GM18520 (cell line): ENCODE data around the gene FAM20A.
"Not testable (repeated sequence)": the region's sequence is repeated elsewhere in the genome, so short reads cannot be mapped to it uniquely, and the experiment has no call there.

Experiments
- ATAC-seq: cut with Tn5 transposase; IDR thresholded peaks from one replicate; pipeline ENCODE4 v1.9.1; 2021; ENCODE audit not compliant: unreplicated experiment

FAM20A gene

DNA sequence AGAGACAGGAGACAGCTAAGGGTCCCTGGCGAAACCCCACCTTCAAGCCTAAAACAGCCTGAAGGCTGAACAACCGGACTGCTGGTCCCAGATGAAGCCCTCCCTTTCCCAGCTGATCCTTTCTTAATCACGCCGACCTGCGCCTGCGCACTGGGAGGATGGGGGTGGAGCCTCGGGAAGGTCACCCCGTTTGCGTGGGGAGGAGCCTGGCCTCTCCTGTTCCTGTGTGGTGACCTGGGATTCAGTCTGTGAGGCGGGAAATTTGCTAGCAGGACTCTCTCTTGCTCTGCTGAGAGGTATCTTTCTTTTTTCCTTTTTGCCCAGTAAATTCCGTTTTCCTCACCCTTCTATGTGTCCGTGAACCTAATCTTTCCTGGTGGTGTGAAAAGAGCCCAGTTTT is 9.6 kb downstream of the FAM20A start:
- ATAC-seq, result no peak

DNA sequence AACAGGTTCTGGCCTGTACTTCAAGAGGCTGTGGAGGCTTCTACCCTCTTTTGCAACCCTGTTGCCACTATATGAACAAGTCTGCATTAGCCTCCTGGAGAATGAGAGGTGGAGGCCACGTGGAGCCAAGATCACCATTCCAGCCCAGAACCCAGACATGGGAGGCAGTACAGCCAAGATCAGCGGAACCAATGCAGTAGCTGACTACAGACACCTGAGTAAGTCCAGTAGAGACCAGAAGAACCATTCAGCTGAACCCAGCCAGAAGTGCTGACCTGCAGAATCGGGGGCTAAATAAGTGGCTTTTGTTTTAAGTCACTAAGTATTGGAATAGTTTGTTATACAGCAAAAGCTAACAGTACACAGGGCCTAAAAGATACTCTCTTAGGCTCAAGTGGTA is 12.1 kb downstream of the FAM20A start:
- ATAC-seq, result no peak

- ATAC-seq, result no peak
These were observed 12.8 kb downstream of the FAM20A start for GRCh38 chr17:68588362-68588761.

- no peak for ATAC-seq
These were observed 13.3 kb downstream of the FAM20A start for GRCh38 chr17:68587847-68588246.

GRCh38 chr17:68587026-68587425 is 14.1 kb downstream of the FAM20A start:
- ATAC-seq, result no peak

- no peak for ATAC-seq
These were observed 15.5 kb downstream of the FAM20A start for GRCh38 chr17:68585643-68586042.

- no peak for ATAC-seq
These were observed 16.4 kb downstream of the FAM20A start for GRCh38 chr17:68584581-68585303.

DNA sequence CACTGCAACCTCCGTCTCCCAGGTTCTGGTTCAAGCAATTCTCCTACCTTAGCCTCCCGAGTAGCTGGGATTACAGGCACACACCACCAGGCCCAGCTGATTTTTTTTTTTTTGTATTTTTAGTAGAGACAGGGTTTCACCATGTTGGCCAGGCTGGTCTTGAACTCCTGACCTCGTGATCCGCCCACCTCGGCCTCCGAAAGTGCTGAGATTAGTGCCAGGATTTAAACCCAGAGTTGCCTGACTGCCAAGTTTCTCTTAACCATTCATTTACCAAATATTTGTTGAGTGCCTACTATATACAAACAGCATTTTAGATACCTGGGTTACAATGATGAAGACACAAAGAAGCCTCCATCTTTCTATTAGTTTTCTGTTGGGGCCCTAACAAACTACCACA is 18.3 kb downstream of the FAM20A start:
- ATAC-seq, result not testable (repeated sequence)

DNA sequence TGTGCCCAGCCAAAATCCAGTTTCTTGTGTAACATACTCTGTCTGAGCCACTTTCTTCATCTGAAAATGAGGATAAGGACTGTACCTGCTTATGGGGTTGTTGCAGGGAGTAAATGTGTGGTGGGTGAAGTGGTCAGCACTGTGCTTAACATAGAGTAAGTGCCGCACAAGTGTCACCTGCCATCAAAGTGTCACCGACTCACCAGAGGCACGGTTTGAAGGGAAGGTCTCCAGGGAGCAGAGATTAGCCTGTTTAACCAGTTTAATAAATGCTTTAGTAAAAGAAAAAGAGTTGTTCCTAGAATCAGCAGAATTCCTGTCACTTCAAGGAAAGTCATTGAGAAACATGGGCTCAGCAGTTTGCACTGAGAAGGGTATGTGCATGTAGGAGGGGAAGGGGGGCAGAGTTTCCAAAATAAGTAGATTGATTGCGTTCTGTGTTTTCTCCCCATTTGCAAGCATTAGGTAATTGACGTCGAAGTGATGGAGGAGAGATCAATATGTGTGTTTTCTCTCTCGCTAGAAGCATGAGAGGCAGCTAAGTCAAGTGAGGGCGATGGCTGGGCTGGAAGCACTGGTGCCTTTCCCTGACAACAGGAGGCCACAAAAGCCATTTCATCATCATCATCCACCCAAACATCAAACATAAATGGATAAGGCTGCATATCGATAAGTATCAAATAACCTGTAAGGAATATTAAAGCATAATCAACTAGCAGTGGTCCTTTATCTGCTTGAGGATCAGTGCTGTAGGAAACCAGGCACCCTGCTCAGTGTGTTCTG is 19.1 kb downstream of the FAM20A start:
- ATAC-seq, result no peak

GRCh38 chr17:68580236-68580770 is 20.9 kb downstream of the FAM20A start:
- ATAC-seq, result no peak

DNA sequence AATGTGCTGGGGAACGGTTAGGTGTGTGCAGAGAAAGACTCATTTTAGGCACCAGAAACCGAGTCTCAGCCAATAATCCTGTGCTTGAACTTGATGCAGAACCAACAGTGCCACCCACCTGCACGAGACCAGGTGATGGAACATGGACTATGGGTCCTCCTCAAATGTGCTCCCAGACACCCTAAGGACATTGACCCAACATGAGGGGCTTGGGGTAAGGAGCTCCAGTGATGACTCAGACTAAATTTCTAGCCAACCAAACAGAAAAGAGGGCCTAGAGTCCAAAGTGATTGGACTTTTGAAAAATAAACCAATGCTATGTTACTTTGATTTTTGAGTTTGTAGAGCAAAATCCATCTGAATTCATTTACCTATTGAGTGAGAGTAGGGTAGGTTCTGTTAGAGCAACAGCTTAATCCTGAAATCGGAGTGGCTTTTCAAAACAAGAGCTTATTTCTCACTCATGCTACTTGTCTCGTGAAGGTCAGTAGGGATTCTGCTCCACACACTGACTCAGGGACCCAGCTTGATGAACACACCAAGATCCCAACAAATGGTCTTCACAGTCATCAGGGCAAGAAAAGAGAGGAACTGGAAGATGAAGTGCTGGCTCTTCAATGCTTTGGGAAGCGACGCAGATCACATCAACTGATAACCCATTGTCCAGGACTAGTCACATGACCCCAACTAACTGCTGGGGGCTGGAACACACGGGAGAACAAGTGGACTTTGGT is 21.8 kb downstream of the FAM20A start:
- no peak for ATAC-seq

DNA sequence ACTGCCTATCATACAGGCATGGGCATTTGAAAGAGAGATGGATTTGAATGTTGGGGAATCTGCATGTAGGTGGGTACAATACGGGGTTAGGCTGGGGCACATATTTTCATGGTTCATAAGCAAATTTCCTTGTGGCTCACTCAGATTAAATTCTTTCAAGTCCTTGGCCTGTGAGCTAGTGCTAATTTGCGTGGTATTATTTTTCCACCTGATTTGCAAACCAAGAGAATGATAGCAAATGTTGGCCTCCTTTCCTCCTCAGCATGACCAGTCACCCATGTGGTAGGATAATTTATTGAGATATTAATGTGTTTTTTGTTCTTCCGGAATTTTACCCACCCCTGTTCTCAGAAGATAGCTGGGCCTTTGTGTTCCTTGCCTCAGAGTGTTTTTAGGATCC is 22.9 kb downstream of the FAM20A start:
- ATAC-seq, result no peak

GRCh38 chr17:68577497-68577821 is 23.7 kb downstream of the FAM20A start:
- no peak for ATAC-seq

GRCh38 chr17:68576811-68577496 is 24.2 kb downstream of the FAM20A start:
- ATAC-seq, result no peak

- no peak for ATAC-seq
These were observed 25.0 kb downstream of the FAM20A start for GRCh38 chr17:68576137-68576536.

GRCh38 chr17:68573338-68573737 is 27.8 kb downstream of the FAM20A start:
- no peak for ATAC-seq

- ATAC-seq, result no peak
These were observed 28.9 kb downstream of the FAM20A start for GRCh38 chr17:68572138-68572842.

GRCh38 chr17:68570526-68570925 is 30.6 kb downstream of the FAM20A start:
- ATAC-seq, result no peak

DNA sequence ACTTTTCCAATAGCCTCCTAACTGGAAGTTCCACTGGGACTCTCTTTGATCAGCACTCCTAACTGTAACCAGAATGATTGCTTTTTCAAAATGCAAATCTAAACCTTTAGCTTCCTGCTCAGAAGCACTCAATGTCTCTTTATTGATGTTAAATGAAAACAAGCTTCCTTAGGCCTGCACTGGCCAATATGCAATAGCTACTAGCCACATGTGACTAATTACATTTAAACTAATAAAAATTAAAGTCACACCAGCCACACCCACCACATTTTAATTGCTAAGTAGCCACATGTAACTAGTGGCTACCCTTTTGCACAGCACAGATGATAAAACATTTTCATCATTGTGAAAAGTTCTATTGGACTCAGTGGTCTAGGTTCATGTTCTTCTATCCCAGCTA is 31.8 kb downstream of the FAM20A start:
- no peak for ATAC-seq

- ATAC-seq, result no peak
These were observed 32.6 kb downstream of the FAM20A start for GRCh38 chr17:68568581-68568980.

DNA sequence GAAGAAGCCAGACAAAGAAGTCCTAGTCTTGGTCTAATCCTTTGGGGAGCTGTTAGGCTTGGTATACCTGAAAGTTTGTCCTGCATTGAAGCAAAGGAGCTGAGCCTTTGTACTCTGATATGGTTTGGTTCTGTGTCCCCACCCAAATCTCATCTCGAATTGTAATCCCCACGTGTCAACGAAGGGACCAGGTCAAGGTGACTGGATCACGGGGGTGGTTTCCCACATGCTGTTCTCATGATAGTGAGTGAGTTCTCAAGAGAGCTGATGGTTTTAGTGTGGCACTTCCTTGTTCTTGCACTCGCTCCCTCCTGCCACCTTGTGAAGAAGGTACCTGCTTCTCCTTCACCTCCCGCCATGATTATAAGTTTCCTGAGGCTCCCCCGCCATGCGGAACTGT is 33.6 kb downstream of the FAM20A start:
- ATAC-seq, result no peak
